SK-N-SH (cell line): ENCODE measurements around the gene ACOXL. TPM values are rescaled to one million over a fixed set of nuclear protein-coding genes. Genes with fewer than 3 reads are reported as not detected.
"Not testable (repeated sequence)": the region's sequence is repeated elsewhere in the genome, so short reads cannot be mapped to it uniquely, and the experiment has no call there.

ENCODE experiments used
- CTCF ChIA-PET: fragments of 300-600, 350-600 bp; formaldehyde crosslinking; extraction: SDS; loops from one replicate; lab custom pipeline; 2021; lab: Yijun Ruan, JAX
- POLR2A ChIA-PET: fragments of 350-600 bp; sonication (Branson Sonifier 250); formaldehyde crosslinking; extraction: SDS; loops from one replicate; lab custom pipeline; 2020; ENCODE audit warnings: antibody characterized with exemption, inconsistent platforms; lab: Yijun Ruan, JAX
- DNase-seq: peaks from one replicate; pipeline ENCODE4 v3.0.0; 2012
- H2AFZ ChIP-seq: fragments of 200-600 bp; sonication (generic); 2 replicates; pipeline ENCODE4 v1.8.1; 2016; ENCODE audit warnings: antibody characterized with exemption, mild to moderate bottlenecking, low read depth
- H3F3A ChIP-seq: fragments of 200-600 bp; sonication (generic); replicated peaks from 2 replicates; pipeline ENCODE3; 2016; ENCODE audit warnings: antibody characterized with exemption, mild to moderate bottlenecking; ENCODE audit not compliant: insufficient read depth
- H3K27ac ChIP-seq, 2 experiments: fragments of 200-500 bp in 1 of 2; fragments of 200-600 bp in 1 of 2; sonication (Bioruptor generic) in 1 of 2; sonication (generic), shearing (Covaris generic) in 1 of 2; 2 replicates each; pipeline versions ENCODE4 v1.5.1 to v1.6.1; 2014 to 2016; ENCODE audit warnings: low read depth in 2 of 2, inconsistent platforms in 1 of 2, low read length in 1 of 2, mild to moderate bottlenecking in 1 of 2, mixed read lengths in 1 of 2
- H3K27me3 ChIP-seq: fragments of 200-600 bp; sonication (generic), shearing (Covaris generic); 2 replicates; pipeline ENCODE4 v1.6.1; 2016; ENCODE audit warnings: mixed run types; ENCODE audit not compliant: insufficient read depth
- H3K36me3 ChIP-seq, 2 experiments: fragments of 200-500 bp in 1 of 2; fragments of 200-600 bp in 1 of 2; sonication (Bioruptor generic) in 1 of 2; sonication (generic) in 1 of 2; replicated peaks in 1 of 2; 2 replicates each; pipeline versions ENCODE3 to v1.5.1; 2014 to 2016; ENCODE audit warnings: low read length in 1 of 2, mild to moderate bottlenecking in 1 of 2; ENCODE audit not compliant: insufficient read depth in 2 of 2, control insufficient read depth in 1 of 2
- H3K4me1 ChIP-seq, 2 experiments: fragments of 200-500 bp in 1 of 2; fragments of 200-600 bp in 1 of 2; sonication (Bioruptor generic) in 1 of 2; sonication (generic), shearing (Covaris generic) in 1 of 2; 2 replicates each; pipeline versions ENCODE4 v1.5.1 to v1.6.1; 2014 to 2016; ENCODE audit warnings: low read depth in 1 of 2, low read length in 1 of 2, mixed run types in 1 of 2; ENCODE audit not compliant: insufficient read depth in 2 of 2, control insufficient read depth in 1 of 2
- H3K4me2 ChIP-seq: fragments of 200-600 bp; sonication (generic), shearing (Covaris generic); 2 replicates; pipeline ENCODE4 v1.6.1; 2017; ENCODE audit warnings: mixed run types
- H3K4me3 ChIP-seq, 2 experiments: fragments of 200-500 bp in 1 of 2; fragments of 200-600 bp in 1 of 2; sonication (Bioruptor generic) in 1 of 2; sonication (generic), shearing (Covaris generic) in 1 of 2; 2 replicates each; pipeline versions ENCODE4 v1.5.1 to v1.8.1; 2014 to 2016; ENCODE audit warnings: low read depth in 2 of 2, inconsistent platforms in 1 of 2, low read length in 1 of 2, mild to moderate bottlenecking in 1 of 2, mixed read lengths in 1 of 2, moderate library complexity in 1 of 2
- H3K79me2 ChIP-seq: fragments of 200-600 bp; sonication (generic); 2 replicates; pipeline ENCODE4 v1.8.1; 2017; ENCODE audit warnings: mild to moderate bottlenecking; ENCODE audit not compliant: insufficient read depth
- H3K9ac ChIP-seq: fragments of 200-600 bp; sonication (generic); 2 replicates; pipeline ENCODE4 v1.6.1; 2017; ENCODE audit warnings: mixed run types
- H3K9me2 ChIP-seq: fragments of 200-600 bp; sonication (generic); 2 replicates; pipeline ENCODE4 v1.6.1; 2017; ENCODE audit warnings: mixed run types
- H3K9me3 ChIP-seq: fragments of 200-600 bp; sonication (generic); 2 replicates; pipeline ENCODE4 v1.6.1; 2017; ENCODE audit warnings: mixed run types, mild to moderate bottlenecking, moderate library complexity
- H4K20me1 ChIP-seq: fragments of 200-600 bp; sonication (generic); 2 replicates; pipeline ENCODE4 v1.6.1; 2017; ENCODE audit warnings: mild to moderate bottlenecking, mixed run types; ENCODE audit not compliant: insufficient read depth
- EZH2phosphoT487 ChIP-seq: fragments of 200-600 bp; sonication (generic); IDR thresholded peaks from 2 replicates; pipeline ENCODE4 v1.6.1; 2017; ENCODE audit warnings: low read depth, mixed run types, mild to moderate bottlenecking, antibody characterized with exemption, moderate library complexity, borderline replicate concordance
- GABPA ChIP-seq: IDR thresholded peaks from 2 replicates; pipeline ENCODE4 v1.4.0; 2012; ENCODE audit warnings: low read depth, mild to moderate bottlenecking
- GATA2 ChIP-seq: sonication (generic); formaldehyde crosslinking; IDR thresholded peaks from 2 replicates; pipeline ENCODE4 v1.5.0; 2020; ENCODE audit warnings: mild to moderate bottlenecking, missing genetic modification reagents
- MAX ChIP-seq: IDR thresholded peaks from 2 replicates; pipeline ENCODE4 v1.4.0; 2012; ENCODE audit warnings: low read depth
- MEF2A ChIP-seq: IDR thresholded peaks from 2 replicates; pipeline ENCODE4 v1.4.0; 2012; ENCODE audit warnings: low read depth, borderline replicate concordance
- MXI1 ChIP-seq: IDR thresholded peaks from 2 replicates; pipeline ENCODE4 v1.6.1; 2012; ENCODE audit warnings: mild to moderate bottlenecking, low read depth, low read length, improper control_type of control experiment
- RAD21 ChIP-seq: IDR thresholded peaks from 2 replicates; pipeline ENCODE4 v1.6.1; 2012; ENCODE audit warnings: mild to moderate bottlenecking, low read length
- REST ChIP-seq: IDR thresholded peaks from 2 replicates; pipeline ENCODE4 v1.6.1; 2012; ENCODE audit warnings: mild to moderate bottlenecking, low read depth, low read length, moderate library complexity
- TCF12 ChIP-seq: IDR thresholded peaks from 2 replicates; pipeline ENCODE4 v1.4.0; 2012
- WGBS: methylation state at CpG from one replicate; pipeline ENCODE4 v1.1.6; 2017; ENCODE audit warnings: low lambda C conversion rate; 5-methylcytosine and 5-hydroxymethylcytosine counted together
- polyA plus RNA-seq, 3 experiments: library from polyadenylated mRNA; depleted of rRNA; stranded (reverse); fragments of >200 nt; gene quantifications; 2 replicates each; pipeline ENCODE4 v1.2.3, GENCODE V29; 2012

The ACOXL gene
- polyA plus RNA-seq, 1 of the 3 experiments (the other 2 are of a cell fraction): not detected

- WGBS: 65% methylated on average over 1 of the region's 1 CpG
- Histone ChIP-seq H3K4me2 (no peak overlapping the region), H3K27me3 (no peaks in the 10 kb centered on the region; the same call in 1 of the 2 replicates), H3K79me2 (no peaks in the 10 kb centered on the region), H3K27ac (no peak overlapping the region), H3K4me3 (no peak overlapping the region), H3K36me3 (no peaks in the 10 kb centered on the region), H2AFZ (no peak overlapping the region), H3K4me1 (peaks cover 0 to 3% of the 10 kb centered on the region in 2 experiments; a peak in 2 of 4 replicates), H3K9ac (no peak overlapping the region), H3K9me2 (no peaks in the 10 kb centered on the region), H3K9me3 (no peaks in the 10 kb centered on the region), H4K20me1 (no peaks in the 10 kb centered on the region), H3F3A (peaks cover 3% of the 10 kb centered on the region)
- TF ChIP-seq REST: no peak
- TF ChIP-seq MXI1: no peak
- POLR2A ChIA-PET: no interaction called here
- no peak for DNase-seq
- CTCF ChIA-PET: interaction anchor here (0.8 to 1.2 kb wide), 2 partner anchors 30 to 72 kb away, joined by 3 to 4 read pairs; no protein-coding TSS in a partner anchor
Observed at GRCh38 chr2:110682872-110683271, 49.5 kb upstream of the ACOXL start.

GRCh38 chr2:110687775-110688484 lies 44.4 kb upstream of the ACOXL start:
- H3K9me2 ChIP-seq, H3F3A ChIP-seq, H3K9me3 ChIP-seq, DNase-seq, H3K4me2 ChIP-seq, H3K79me2 ChIP-seq, H3K36me3 ChIP-seq, H4K20me1 ChIP-seq, H3K4me1 ChIP-seq, H2AFZ ChIP-seq, H3K4me3 ChIP-seq, H3K9ac ChIP-seq, H3K27ac ChIP-seq, POLR2A ChIA-PET, H3K27me3 ChIP-seq: not testable (repeated sequence)
- CTCF ChIA-PET: interaction anchor here (0.7 kb wide), 1 partner anchor 13 kb away, joined by 3 read pairs; no protein-coding TSS in a partner anchor
- WGBS: 58% methylated on average over 9 of the region's 9 CpGs

GRCh38 chr2:110688594-110689091 lies 43.7 kb upstream of the ACOXL start:
- no peaks in the 10 kb centered on the region for H4K20me1 ChIP-seq
- no peak overlapping the region for H3K9ac ChIP-seq
- H3K4me2 ChIP-seq: no peak overlapping the region
- H3K27ac ChIP-seq: no peak overlapping the region
- TF ChIP-seq MEF2A: no peak
- no peak for TF ChIP-seq TCF12
- TF ChIP-seq GATA2 (CRISPR knock-in tag): no peak
- no peak for TF ChIP-seq RAD21
- no peak for TF ChIP-seq MAX
- no peak for TF ChIP-seq GABPA
- TF ChIP-seq EZH2phosphoT487: no peak
- no peaks in the 10 kb centered on the region for H3K9me2 ChIP-seq
- no peaks in the 10 kb centered on the region for H3K79me2 ChIP-seq
- H3K4me1 ChIP-seq: no peaks in the 10 kb centered on the region; a peak in 1 of 4 replicates
- no peaks in the 10 kb centered on the region for H3K9me3 ChIP-seq
- H3K36me3 ChIP-seq: no peaks in the 10 kb centered on the region
- H2AFZ ChIP-seq: no peak overlapping the region
- H3K4me3 ChIP-seq: no peak overlapping the region
- ChIA-PET POLR2A (no interaction called here), CTCF (no interaction called here)
- WGBS: 42% methylated on average over 5 of the region's 5 CpGs
- H3F3A ChIP-seq: no peaks in the 10 kb centered on the region
- no peak for DNase-seq
- H3K27me3 ChIP-seq: no peaks in the 10 kb centered on the region; the same call in 1 of the 2 replicates
